ENCODE data around the gene OR7G2.
"Not testable (repeated sequence)": the region's sequence is repeated elsewhere in the genome, so short reads cannot be mapped to it uniquely, and the experiment has no call there.

OR7G2 gene

GRCh38 chr19:9076901-9077300 lies 30.4 kb downstream of the OR7G2 start:
- no peaks in the 10 kb centered on the region for H3K9me3 ChIP-seq (ENCODE audit: severe bottlenecking)
- H3K4me3 ChIP-seq (ENCODE audit: severe bottlenecking), result no peak overlapping the region
- DNase-seq (ENCODE audit: low spot score) (no peak), ATAC-seq (ENCODE audit: low read depth) (no peak)
- no peak for TF ChIP-seq CTCF (IDR thresholded peaks at IDR 0.05; ENCODE audit: poor library complexity, severe bottlenecking)
- H3K27ac ChIP-seq (ENCODE audit: poor library complexity, severe bottlenecking), result no peak overlapping the region
- no peaks in the 10 kb centered on the region for H3K27me3 ChIP-seq (ENCODE audit: insufficient read depth, poor library complexity, severe bottlenecking)
- peaks cover 8% of the 10 kb centered on the region for H3K4me1 ChIP-seq (ENCODE audit: insufficient read depth, poor library complexity, severe bottlenecking)
- H3K36me3 ChIP-seq (ENCODE audit: low read depth), result no peaks in the 10 kb centered on the region

DNA sequence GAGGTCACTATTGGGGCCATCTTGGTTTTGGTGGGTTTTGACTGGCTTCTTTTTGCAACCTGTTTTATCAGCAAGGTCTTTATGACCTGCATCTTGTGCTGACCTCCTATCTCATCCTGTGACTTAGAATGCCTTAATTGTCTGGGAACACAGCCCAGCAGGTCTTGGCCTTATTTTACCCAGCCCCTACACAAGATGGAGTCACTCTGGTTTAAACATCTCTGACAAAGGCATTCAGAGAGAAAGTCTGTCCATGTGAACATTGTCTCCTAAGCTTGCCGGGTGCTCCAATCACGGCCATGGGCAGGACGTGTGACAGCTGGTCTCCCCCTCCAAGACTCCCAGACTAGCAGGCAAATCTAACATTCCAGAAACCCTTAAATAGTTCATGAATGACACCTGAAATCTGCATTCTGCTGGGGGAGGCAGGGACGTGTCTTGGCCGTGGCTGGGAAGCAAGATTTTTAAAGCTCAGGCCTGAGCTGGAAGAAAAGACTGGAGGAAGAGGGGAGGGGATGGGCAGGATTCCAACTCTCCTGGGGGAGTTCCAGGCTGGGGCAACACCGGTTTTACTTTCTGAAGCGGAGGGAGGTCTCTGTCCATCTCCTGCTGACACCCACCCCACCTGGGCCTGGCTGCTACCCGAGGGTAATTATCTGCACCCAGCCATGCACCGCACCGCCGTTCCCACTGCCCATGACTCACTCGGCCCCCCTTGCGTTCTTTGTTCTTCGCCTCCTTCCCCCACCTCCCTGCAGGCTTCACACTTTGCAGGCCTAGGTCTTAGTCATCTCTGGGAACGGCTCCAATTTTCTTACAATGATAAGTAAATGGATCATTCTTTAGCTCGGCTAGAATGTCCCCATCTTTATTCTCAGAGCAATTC lies 32.0 kb downstream of the OR7G2 start:
- peaks cover 8% of the 10 kb centered on the region for H3K4me1 ChIP-seq (ENCODE audit: insufficient read depth, poor library complexity, severe bottlenecking)
- H3K27ac ChIP-seq (ENCODE audit: poor library complexity, severe bottlenecking), result peak overlapping the region; percentile 71
- peak; percentile 96 for ATAC-seq (ENCODE audit: low read depth)
- H3K36me3 ChIP-seq (ENCODE audit: low read depth), result no peaks in the 10 kb centered on the region
- H3K27me3 ChIP-seq (ENCODE audit: insufficient read depth, poor library complexity, severe bottlenecking), result no peaks in the 10 kb centered on the region
- no peak for TF ChIP-seq CTCF (IDR thresholded peaks at IDR 0.05; ENCODE audit: poor library complexity, severe bottlenecking)
- DNase-seq (ENCODE audit: low spot score), result peak; percentile 99
- H3K4me3 ChIP-seq (ENCODE audit: severe bottlenecking), result no peak overlapping the region
- H3K9me3 ChIP-seq (ENCODE audit: severe bottlenecking), result no peaks in the 10 kb centered on the region

- no peaks in the 10 kb centered on the region for H3K9me3 ChIP-seq (ENCODE audit: severe bottlenecking)
- H3K27ac ChIP-seq (ENCODE audit: poor library complexity, severe bottlenecking), result no peak overlapping the region
- H3K27me3 ChIP-seq (ENCODE audit: insufficient read depth, poor library complexity, severe bottlenecking), result no peaks in the 10 kb centered on the region
- no peaks in the 10 kb centered on the region for H3K36me3 ChIP-seq (ENCODE audit: low read depth)
- ATAC-seq (ENCODE audit: low read depth), result no peak
- no peak for TF ChIP-seq CTCF (IDR thresholded peaks at IDR 0.05; ENCODE audit: poor library complexity, severe bottlenecking)
- no peak overlapping the region for H3K4me3 ChIP-seq (ENCODE audit: severe bottlenecking)
- DNase-seq (ENCODE audit: low spot score), result no peak
- H3K4me1 ChIP-seq (ENCODE audit: insufficient read depth, poor library complexity, severe bottlenecking), result peaks cover 8% of the 10 kb centered on the region
Observed at GRCh38 chr19:9073806-9074205, 33.5 kb downstream of the OR7G2 start.

GRCh38 chr19:9071720-9072119 lies 35.6 kb downstream of the OR7G2 start:
- not testable (repeated sequence) for DNase-seq (ENCODE audit: low spot score); H3K9me3 ChIP-seq (ENCODE audit: severe bottlenecking); H3K27ac ChIP-seq (ENCODE audit: poor library complexity, severe bottlenecking); H3K36me3 ChIP-seq (ENCODE audit: low read depth); H3K4me1 ChIP-seq (ENCODE audit: insufficient read depth, poor library complexity, severe bottlenecking); H3K27me3 ChIP-seq (ENCODE audit: insufficient read depth, poor library complexity, severe bottlenecking); ATAC-seq (ENCODE audit: low read depth); H3K4me3 ChIP-seq (ENCODE audit: severe bottlenecking)

GRCh38 chr19:9070066-9070465 lies 37.2 kb downstream of the OR7G2 start:
- no peaks in the 10 kb centered on the region for H3K36me3 ChIP-seq (ENCODE audit: low read depth)
- ATAC-seq (ENCODE audit: low read depth) (no peak), DNase-seq (ENCODE audit: low spot score) (no peak)
- H3K27ac ChIP-seq (ENCODE audit: poor library complexity, severe bottlenecking), result no peak overlapping the region
- H3K4me1 ChIP-seq (ENCODE audit: insufficient read depth, poor library complexity, severe bottlenecking), result peaks cover 3% of the 10 kb centered on the region
- H3K9me3 ChIP-seq (ENCODE audit: severe bottlenecking), result no peaks in the 10 kb centered on the region
- H3K27me3 ChIP-seq (ENCODE audit: insufficient read depth, poor library complexity, severe bottlenecking), result no peaks in the 10 kb centered on the region
- no peak overlapping the region for H3K4me3 ChIP-seq (ENCODE audit: severe bottlenecking)
- TF ChIP-seq CTCF (IDR thresholded peaks at IDR 0.05; ENCODE audit: poor library complexity, severe bottlenecking), result no peak

Measured in RWPE2 (cell line).